GM19438 (cell line): Measurements from ENCODE around the gene METTL8.
"Not testable (repeated sequence)": the region's sequence is repeated elsewhere in the genome, so short reads cannot be mapped to it uniquely, and the experiment has no call there.

Source experiments
- ATAC-seq: cut with Tn5 transposase; IDR thresholded peaks from one replicate; pipeline ENCODE4 v1.9.1; 2021; ENCODE audit warnings: low read depth; ENCODE audit not compliant: unreplicated experiment

Gene METTL8

DNA sequence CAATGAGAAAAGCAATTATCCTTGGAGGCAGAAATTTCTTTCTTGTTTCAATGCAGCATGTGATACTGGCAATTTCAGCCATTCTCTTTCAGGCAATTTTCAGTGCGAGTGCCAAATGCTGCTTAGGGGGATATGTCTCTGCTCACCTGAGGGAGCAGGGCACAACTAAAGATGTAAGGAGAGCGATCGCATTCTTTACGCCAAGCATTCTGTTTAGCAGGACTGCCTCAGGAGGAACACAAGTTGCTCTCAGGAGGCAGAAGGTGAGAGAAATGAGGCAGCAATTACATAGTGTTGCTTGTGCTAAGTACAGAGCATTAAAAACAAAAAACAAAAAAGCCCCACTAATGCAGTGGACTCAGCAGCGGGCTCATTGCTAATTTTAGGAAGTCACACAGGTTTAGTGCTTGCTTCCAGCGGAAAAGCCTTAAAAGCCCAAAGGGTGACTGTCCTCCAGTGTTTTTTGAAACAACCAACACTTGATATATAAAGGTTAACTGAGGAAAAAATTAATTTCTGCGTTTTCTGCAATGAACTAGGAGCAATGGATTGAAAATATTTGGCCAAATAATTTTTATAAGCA, 116.9 kb downstream of the METTL8 start:
- no peak for ATAC-seq

GRCh38 chr2:171316220-171316619, 117.6 kb downstream of the METTL8 start:
- no peak for ATAC-seq

DNA sequence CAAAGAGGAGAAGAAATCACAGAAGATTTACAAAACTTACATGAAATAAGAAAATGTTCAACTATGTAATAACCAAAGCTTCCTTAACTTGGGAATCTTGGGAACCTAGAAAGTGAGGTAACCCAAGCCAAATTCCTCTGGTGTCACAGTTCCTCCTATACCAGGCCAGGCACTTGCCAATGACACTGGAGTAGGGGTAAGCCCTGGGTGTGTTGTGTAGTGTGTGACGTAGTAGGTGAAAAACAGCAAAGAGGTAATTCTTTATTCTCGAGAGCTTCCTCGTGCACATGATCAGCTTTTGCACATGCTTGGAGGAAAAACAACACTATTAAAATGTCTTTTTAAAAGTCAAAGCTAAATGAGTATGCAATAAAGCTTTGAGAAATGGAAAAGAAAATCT, 118.0 kb downstream of the METTL8 start:
- no peak for ATAC-seq

DNA sequence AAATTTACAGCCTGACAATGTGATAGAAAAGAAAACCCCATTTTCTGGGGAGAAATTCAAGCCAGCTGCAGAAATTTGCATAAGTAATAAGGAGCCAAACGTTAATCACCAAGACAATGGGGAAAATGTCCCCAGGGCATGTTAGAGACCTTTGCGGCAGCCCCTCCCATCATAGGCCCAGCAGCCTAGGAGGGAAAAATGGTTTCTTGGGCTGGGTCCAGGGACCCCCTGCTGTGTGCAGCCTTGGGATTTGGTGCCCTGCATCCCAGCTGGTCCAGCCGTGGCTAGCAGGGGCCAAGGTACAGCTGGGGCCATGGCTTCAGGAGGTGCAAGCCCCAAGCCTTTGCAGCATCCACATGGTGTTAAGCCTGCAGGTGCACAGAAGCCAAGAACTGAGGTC, 121.6 kb downstream of the METTL8 start:
- ATAC-seq = not testable (repeated sequence)

- ATAC-seq = not testable (repeated sequence)
Observed at GRCh38 chr2:171311589-171311988, 122.2 kb downstream of the METTL8 start.

DNA sequence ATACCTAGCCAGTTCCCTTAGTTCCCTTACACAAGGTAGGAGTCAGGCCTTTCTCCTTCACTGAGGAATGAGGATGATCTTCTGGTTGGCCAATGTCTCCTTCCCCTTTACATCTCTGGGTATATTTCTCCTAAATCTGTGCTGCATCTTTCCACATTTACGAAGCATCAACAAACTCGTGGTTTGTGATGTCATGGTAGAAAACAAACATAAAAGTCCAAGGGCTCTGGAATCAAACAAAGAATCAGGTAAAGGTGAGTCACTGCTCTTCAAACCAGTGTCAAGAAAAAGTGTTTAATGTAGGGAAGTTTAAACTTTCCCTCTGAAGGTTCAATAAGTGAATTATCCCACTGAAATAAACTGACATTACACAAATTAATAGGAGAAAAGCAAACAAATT, 122.9 kb downstream of the METTL8 start:
- no peak for ATAC-seq

GRCh38 chr2:171309455-171310286, 124.1 kb downstream of the METTL8 start:
- ATAC-seq = no peak

DNA sequence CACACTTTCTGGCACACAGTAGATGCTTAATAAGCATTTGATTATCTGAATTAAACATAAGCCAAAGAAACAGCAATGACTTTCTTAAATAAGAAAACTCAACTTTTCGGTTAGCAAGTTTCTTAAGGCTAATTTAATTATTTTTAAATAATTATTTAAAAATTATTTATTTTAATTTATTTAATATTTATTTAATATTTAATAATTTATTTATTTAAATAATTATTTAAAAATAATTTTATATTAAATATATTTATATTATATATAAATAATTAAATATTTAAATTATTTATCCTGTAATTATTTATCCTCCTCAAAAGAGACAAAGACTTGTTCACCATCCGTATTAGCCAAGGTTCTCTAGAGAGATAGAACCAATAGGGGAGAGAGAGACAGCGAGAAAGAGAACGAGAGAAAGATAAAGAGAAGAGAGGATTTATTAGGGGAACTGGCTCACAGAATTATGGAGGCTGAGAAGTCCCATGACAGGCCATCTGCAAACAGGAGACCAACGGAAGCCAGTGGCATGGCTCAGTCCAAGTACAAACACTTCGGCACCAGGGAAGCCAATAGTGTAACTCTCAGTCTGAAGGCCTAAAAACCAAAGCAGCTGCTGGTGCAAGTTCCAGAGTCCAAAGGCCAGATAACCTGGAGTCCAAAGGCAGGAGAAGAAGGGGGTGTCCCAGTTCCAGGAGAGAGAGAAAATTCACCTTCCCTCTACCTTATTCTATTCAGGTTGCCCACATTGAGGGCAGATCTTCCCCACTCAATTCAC, 125.3 kb downstream of the METTL8 start:
- ATAC-seq = no peak

DNA sequence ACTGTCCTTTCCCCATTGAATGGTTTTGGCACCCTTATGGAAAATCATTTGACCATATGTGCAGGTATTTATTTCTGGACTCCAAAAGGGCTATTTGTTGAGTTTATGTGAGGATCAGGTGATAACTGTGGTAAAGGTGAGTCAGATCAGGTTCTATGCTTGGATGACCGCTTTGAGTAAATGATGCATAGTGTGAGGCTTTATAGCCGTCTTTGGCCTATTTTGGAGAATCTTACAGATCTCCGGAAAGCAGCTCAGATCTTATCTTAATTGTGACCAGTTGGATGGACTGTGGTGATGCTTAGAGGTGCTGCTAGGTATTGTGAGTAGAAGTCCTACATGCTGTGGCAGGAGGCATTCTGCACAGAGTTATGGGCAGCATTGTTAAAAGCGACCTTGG, 126.2 kb downstream of the METTL8 start:
- ATAC-seq = no peak

- no peak for ATAC-seq
Observed at GRCh38 chr2:171297956-171298355, 135.8 kb downstream of the METTL8 start.

- no peak for ATAC-seq
Observed at GRCh38 chr2:171294608-171295007, 139.2 kb downstream of the METTL8 start.

GRCh38 chr2:171293661-171294060, 140.1 kb downstream of the METTL8 start:
- ATAC-seq = no peak

- ATAC-seq = no peak
Observed at GRCh38 chr2:171289991-171290390, 143.8 kb downstream of the METTL8 start.

- no peak for ATAC-seq
Observed at GRCh38 chr2:171289316-171289715, 144.5 kb downstream of the METTL8 start.

- no peak for ATAC-seq
Observed at GRCh38 chr2:171287611-171288010, 146.2 kb downstream of the METTL8 start.

- ATAC-seq = no peak
Observed at GRCh38 chr2:171287036-171287571, 146.7 kb downstream of the METTL8 start.

- ATAC-seq = no peak
Observed at GRCh38 chr2:171281110-171281509, 152.7 kb downstream of the METTL8 start.

GRCh38 chr2:171279983-171280790, 153.6 kb downstream of the METTL8 start:
- ATAC-seq = no peak

GRCh38 chr2:171274757-171275156, 159.0 kb downstream of the METTL8 start:
- no peak for ATAC-seq

DNA sequence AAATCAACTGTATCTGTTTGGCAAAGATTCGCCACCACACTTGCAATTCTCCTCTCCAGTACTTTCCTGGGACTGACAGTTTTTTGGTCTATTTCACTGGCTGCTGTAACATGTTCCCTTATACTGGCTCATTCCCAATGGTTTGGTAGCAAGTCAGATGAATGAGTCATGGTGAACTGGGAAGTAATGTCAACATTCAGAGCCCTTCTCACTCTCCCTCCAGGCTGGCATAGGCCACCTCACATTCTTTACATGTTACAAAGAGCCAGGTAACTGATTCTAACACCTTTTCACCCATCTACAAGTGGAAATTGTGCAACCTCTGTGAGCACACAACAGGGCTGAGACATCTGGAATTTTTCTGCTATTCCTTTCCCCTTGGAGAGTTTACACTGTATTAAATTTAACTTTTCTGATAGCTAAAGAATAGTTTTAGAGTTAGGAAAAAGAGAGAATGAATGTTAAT, 161.8 kb downstream of the METTL8 start:
- no peak for ATAC-seq
